ENCODE results near the gene ING5. TPM values are rescaled to one million over a fixed set of nuclear protein-coding genes. Genes with fewer than 3 reads are reported as not detected.

ING5 gene
- polyA plus RNA-seq, 12 donors: 17.0 to 37.0 (median 23.5) TPM; not detected in 1

DNA sequence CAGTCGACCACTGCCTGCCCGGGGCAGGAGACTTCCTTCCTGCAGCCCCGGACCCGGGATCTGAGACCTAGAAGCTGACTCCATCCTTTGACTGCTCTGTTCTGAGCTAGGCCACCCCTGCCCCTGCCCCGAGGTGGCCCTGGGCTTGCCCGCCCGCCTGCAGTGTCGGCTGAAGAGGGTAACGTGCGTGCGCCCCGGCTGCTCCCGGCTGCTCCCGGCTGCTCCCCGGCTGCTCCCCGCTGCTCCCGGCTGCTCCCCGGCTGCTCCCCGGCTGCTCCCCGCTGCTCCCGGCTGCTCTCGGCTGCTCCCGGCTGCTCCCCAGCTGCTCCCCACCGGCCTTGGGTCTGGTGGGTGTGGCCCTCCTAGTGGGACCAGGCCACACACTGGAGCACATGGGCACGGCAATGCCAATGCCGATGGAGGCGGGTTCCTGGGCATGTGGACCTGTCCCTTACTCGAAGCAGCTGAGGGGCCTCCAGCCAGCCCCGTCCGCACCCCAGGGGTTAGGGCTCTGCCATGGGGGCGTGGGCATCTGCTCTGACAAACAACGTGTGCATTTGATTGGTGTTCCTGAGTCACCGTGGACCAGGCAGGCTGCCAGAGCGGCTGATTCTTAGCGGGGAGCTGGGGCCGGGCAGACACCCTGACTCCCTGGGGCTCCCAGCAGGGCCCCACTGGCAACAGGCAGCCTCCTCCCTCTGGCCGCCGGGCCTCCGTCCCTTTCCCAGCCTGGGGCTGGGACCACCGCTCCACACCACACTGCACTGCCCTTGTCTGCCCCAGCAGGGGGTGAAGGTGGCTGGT is 72.8 kb downstream of the ING5 start:
- no peak for DNase-seq

DNA sequence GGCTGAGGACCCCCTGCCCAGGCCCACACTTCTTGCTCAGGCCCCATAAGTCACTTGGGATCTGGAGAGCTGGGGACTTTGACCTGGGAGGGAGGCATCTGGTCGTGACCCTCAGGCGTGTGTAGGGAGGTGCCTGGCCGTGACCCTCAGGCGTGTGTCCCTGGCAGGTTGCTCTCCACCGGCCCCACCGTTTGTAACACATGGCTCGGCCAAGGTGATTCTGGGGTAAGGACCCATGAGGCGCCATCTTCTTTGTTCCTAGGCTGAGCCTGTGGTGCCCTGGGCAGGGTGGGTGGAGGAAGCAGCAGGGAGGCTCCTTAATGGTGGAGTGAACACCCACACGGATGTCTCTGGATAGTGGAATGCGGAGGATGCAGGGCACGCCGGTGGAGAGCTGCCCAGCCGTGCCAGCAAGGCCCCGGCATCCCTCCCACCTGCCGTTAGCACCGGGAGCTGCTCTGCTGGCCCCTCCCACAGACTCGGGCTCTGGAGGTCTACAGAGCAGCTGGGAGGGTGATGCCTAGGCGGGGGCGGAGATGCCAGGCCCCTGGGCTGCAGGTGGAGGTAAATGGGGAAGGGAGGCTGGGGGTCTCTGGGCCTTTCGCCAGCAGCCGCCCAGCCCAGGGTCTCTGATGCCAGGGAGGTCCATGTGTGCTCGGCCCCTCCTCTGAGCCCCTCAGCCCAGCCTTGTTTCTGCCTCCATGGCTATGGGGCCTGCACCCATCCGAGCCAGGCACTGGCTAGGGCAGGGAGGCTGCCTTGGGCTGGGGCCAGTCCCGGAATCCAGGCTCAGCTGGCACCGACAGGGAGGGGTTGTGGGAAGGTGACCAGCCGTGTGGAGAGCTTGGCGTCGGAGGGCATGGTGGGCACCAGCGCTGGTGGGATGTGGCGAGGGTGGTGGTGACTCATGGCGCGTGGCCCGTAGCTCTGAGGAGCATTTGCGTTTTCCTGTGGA is 73.7 kb downstream of the ING5 start:
- DNase-seq: no peak

GRCh38 chr2:241776336-241777169 is 74.7 kb downstream of the ING5 start, which contains the start of gene GAL3ST2:
Gene GAL3ST2 (plus strand): TSS chr2:241776822. CDS start chr2:241776956, 134 bp downstream.
- DNase-seq: no peak

GRCh38 chr2:241777170-241777685 is 75.4 kb downstream of the ING5 start:
- DNase-seq: no peak

GRCh38 chr2:241777686-241778627 is 76.1 kb downstream of the ING5 start:
- DNase-seq: no peak

Other genes starting within 250 kb of the ING5 start
- gene STK25, start 193.5 kb upstream of the ING5 start, polyA plus RNA-seq (ENCODE audit: insufficient read length in 12 of 12): 100 to 1,000 TPM in 11 of 12 donors, not detected in 1; 205 to 317 (median 276) TPM
- 10 to 100 TPM in 11 of 12 donors, not detected in 1; 25.0 to 77.5 (median 49.0) TPM for gene BOK, start 143.3 kb upstream of the ING5 start, polyA plus RNA-seq (ENCODE audit: insufficient read length in 12 of 12)
- gene THAP4, start 64.9 kb upstream of the ING5 start, polyA plus RNA-seq (ENCODE audit: insufficient read length in 12 of 12): 10 to 100 TPM in 11 of 12 donors, not detected in 1; 31.7 to 51.7 (median 36.8) TPM
- 10 to 100 TPM in 11 of 12 donors, not detected in 1; 37.2 to 66.5 (median 50.2) TPM for gene ATG4B, start 64.3 kb upstream of the ING5 start, polyA plus RNA-seq (ENCODE audit: insufficient read length in 12 of 12)
- gene DTYMK, start 15.2 kb upstream of the ING5 start, polyA plus RNA-seq (ENCODE audit: insufficient read length in 12 of 12): 10 to 100 TPM in 11 of 12 donors, not detected in 1; 19.5 to 40.7 (median 24.9) TPM
- 10 to 100 TPM in 11 of 12 donors, not detected in 1; 14.2 to 34.5 (median 19.8) TPM for gene D2HGDH, start 32.6 kb downstream of the ING5 start, polyA plus RNA-seq (ENCODE audit: insufficient read length in 12 of 12)
- under 1 TPM in 7 of 12 donors, not detected in 5; 0.09 to 0.48 (median 0.21) TPM for gene GAL3ST2, start 74.8 kb downstream of the ING5 start, polyA plus RNA-seq (ENCODE audit: insufficient read length in 12 of 12)
- 10 to 100 TPM in 1 of 12 donors, 1 to 10 TPM in 10, not detected in 1; 2.3 to 27.3 (median 4.5) TPM for gene NEU4, start 107.2 kb downstream of the ING5 start, polyA plus RNA-seq (ENCODE audit: insufficient read length in 12 of 12)
- gene PDCD1, start 156.9 kb downstream of the ING5 start, polyA plus RNA-seq (ENCODE audit: insufficient read length in 12 of 12): under 1 TPM in 6 of 12 donors, not detected in 6; 0.12 to 0.68 (median 0.17) TPM
- not detected for gene RTP5, start 167.7 kb downstream of the ING5 start, polyA plus RNA-seq (ENCODE audit: insufficient read length in 12 of 12)